Endothelial cell of umbilical vein (primary cell): ENCODE results near the gene TEDC2. TPM values are rescaled to one million over a fixed set of nuclear protein-coding genes. Genes with fewer than 3 reads are reported as not detected.
A peak's percentile ranks its signal among the peaks of the same experiment; 100 is the strongest.
"Not testable (repeated sequence)": the region's sequence is repeated elsewhere in the genome, so short reads cannot be mapped to it uniquely, and the experiment has no call there.

ENCODE experiments used
- BruUV-seq: library from RNA; stranded (reverse); fragments of 400-500 nt; replicated peaks from 2 replicates; lab custom pipeline; 2021; lab: Mats Ljungman, UMichigan
- CTCF ChIA-PET: fragments of 300-600, 350-600 bp; sonication (Branson Sonifier 250); formaldehyde crosslinking; loops from one replicate; lab custom pipeline; 2021; ENCODE audit warnings: antibody characterized with exemption, inconsistent platforms; lab: Charles Lee
- POLR2A ChIA-PET: fragments of 300-600, 350-600 bp; sonication (Branson Sonifier 250); formaldehyde crosslinking; loops from one replicate; lab custom pipeline; 2021; ENCODE audit warnings: antibody characterized with exemption, inconsistent platforms; lab: Charles Lee
- DNase-seq: peaks from one replicate; pipeline ENCODE4 v3.0.0-alpha.2; 2011; ENCODE audit warnings: low read depth, low spot score
- FAIRE-seq: peaks from 2 replicates; lab custom pipeline; 2011; peaks lifted over from hg19 to GRCh38; lab: Jason Lieb, UNC
- H2AFZ ChIP-seq: 2 replicates; pipeline ENCODE4 v1.6.0; 2012; ENCODE audit warnings: low read depth, low read length, control low read depth, inconsistent platforms
- H3K27ac ChIP-seq: 2 replicates; pipeline ENCODE4 v1.5.1; 2011; ENCODE audit warnings: low read depth, mild to moderate bottlenecking, control low read depth, low read length, moderate library complexity; ENCODE audit not compliant: insufficient read depth
- H3K27me3 ChIP-seq, 2 experiments: 2 replicates each; pipeline versions ENCODE4 v1.6.0 to v1.6.1; 2011; ENCODE audit warnings: low read length in 2 of 2, mixed read lengths in 1 of 2; ENCODE audit not compliant: control insufficient read depth in 2 of 2, insufficient read depth in 2 of 2
- H3K36me3 ChIP-seq, 2 experiments: 2 replicates in 1 of 2; 3 replicates in 1 of 2; pipeline ENCODE4 v1.5.1; 2011; ENCODE audit warnings: low read length in 2 of 2, mild to moderate bottlenecking in 1 of 2, moderate library complexity in 1 of 2; ENCODE audit not compliant: control insufficient read depth in 2 of 2, insufficient read depth in 2 of 2; ENCODE audit errors: extremely low read depth in 1 of 2
- H3K4me1 ChIP-seq: 3 replicates; pipeline ENCODE4 v1.5.1; 2011; ENCODE audit warnings: mild to moderate bottlenecking, low read length; ENCODE audit not compliant: control insufficient read depth, insufficient read depth; ENCODE audit errors: extremely low read depth
- H3K4me2 ChIP-seq: 2 replicates; pipeline ENCODE4 v1.6.1; 2011; ENCODE audit warnings: low read length, control low read depth, mixed read lengths; ENCODE audit not compliant: insufficient read depth
- H3K4me3 ChIP-seq, 3 experiments: fragments of 200-600 bp in 1 of 3; sonication (generic), shearing (Covaris generic) in 1 of 3; replicated peaks in 1 of 3; 2 replicates each; pipeline ENCODE4 v1.5.1; 2011 to 2016; ENCODE audit warnings: control low read depth in 3 of 3, low read length in 3 of 3, mild to moderate bottlenecking in 2 of 3, inconsistent platforms in 1 of 3, low read depth in 1 of 3, moderate library complexity in 1 of 3; ENCODE audit not compliant: insufficient read depth in 1 of 3
- H3K79me2 ChIP-seq: 2 replicates; pipeline ENCODE4 v1.6.0; 2012; ENCODE audit warnings: low read length, inconsistent platforms; ENCODE audit not compliant: control insufficient read depth, insufficient read depth
- H3K9ac ChIP-seq: replicated peaks from 2 replicates; pipeline ENCODE3; 2011; ENCODE audit warnings: low read length, control low read depth; ENCODE audit not compliant: insufficient read depth; ENCODE audit errors: extremely low read depth
- H3K9me1 ChIP-seq: replicated peaks from 3 replicates; pipeline ENCODE4 v1.6.0; 2011; ENCODE audit warnings: mild to moderate bottlenecking, low read length; ENCODE audit not compliant: control insufficient read depth, insufficient read depth; ENCODE audit errors: extremely low read depth
- H3K9me3 ChIP-seq: replicated peaks from 2 replicates; pipeline ENCODE4 v1.5.1; 2012; ENCODE audit warnings: low read length, inconsistent platforms; ENCODE audit not compliant: control insufficient read depth, insufficient read depth
- H4K20me1 ChIP-seq: replicated peaks from 2 replicates; pipeline ENCODE3; 2011; ENCODE audit warnings: mild to moderate bottlenecking, low read length; ENCODE audit not compliant: control insufficient read depth, insufficient read depth; ENCODE audit errors: extremely low read depth
- EZH2 ChIP-seq: IDR thresholded peaks from 2 replicates; pipeline ENCODE4 v1.6.1; 2012; ENCODE audit warnings: borderline replicate concordance, low read depth, mild to moderate bottlenecking, moderate library complexity, low read length, inconsistent platforms; ENCODE audit not compliant: severe bottlenecking
- FOS ChIP-seq: IDR thresholded peaks from 2 replicates; pipeline ENCODE4 v1.6.1; 2011; ENCODE audit warnings: mild to moderate bottlenecking, low read length, moderate library complexity, borderline replicate concordance; ENCODE audit not compliant: insufficient read depth
- JUN ChIP-seq: IDR thresholded peaks from 2 replicates; pipeline ENCODE4 v1.6.1; 2011; ENCODE audit warnings: borderline replicate concordance, low read depth; ENCODE audit not compliant: insufficient read length, insufficient read depth
- POLR2AphosphoS5 ChIP-seq: IDR thresholded peaks from 2 replicates; pipeline ENCODE4 v1.6.1; 2012; ENCODE audit warnings: low read depth, mild to moderate bottlenecking, control low read depth, low read length, moderate library complexity; ENCODE audit not compliant: insufficient read depth
- dilution Hi-C: fragments of 300-500 bp; cut with MboI; formaldehyde crosslinking; loops from one replicate; pipeline ENCODE4 v1.15.0; 2019; ENCODE audit warnings: low sequenced_read_pairs; ENCODE audit not compliant: extremely low pct_ligation_motif_present
- intact Hi-C: fragments of 100-400 bp; cut with micrococcal nuclease; formaldehyde crosslinking; loops from one replicate; pipeline ENCODE4 v1.10.0; 2022
- polyA plus RNA-seq, 4 experiments: library from polyadenylated mRNA; depleted of rRNA in 3 of 4; stranded (reverse) in 3 of 4; unstranded in 1 of 4; fragments of >200 nt; gene quantifications; 2 replicates each; pipeline versions ENCODE4 v1.2.1 to v1.2.3, GENCODE V29; 2011 to 2012; ENCODE audit warnings: missing spikeins in 1 of 4
- total RNA-seq: library from RNA; stranded (reverse); gene quantifications from 2 replicates; pipeline ENCODE4 v1.2.3, GENCODE V29; 2021
- TF ChIP-seq, protein P1 (sequence below): IDR thresholded peaks from 2 replicates; pipeline ENCODE4 v1.6.1; 2011; ENCODE audit not compliant: insufficient read depth, insufficient read length
- TF ChIP-seq, protein P2 (sequence below), 2 donors: IDR thresholded peaks; 1 replicate in 1 of 2; 2 replicates in 1 of 2; pipeline ENCODE4 v1.5.1; 2011; ENCODE audit warnings: low read length in 2 of 2, mild to moderate bottlenecking in 2 of 2, moderate library complexity in 2 of 2, control low read depth in 1 of 2, inconsistent platforms in 1 of 2, low read depth in 1 of 2; ENCODE audit not compliant: insufficient read depth in 1 of 2; ENCODE audit errors: extremely low read depth in 1 of 2

Gene TEDC2
- total and polyA plus RNA-seq, 2 donors (not counting 3 experiments of a cell fraction or from before 2014, with no cell fraction given), result 7.6 to 12.7 TPM

DNA sequence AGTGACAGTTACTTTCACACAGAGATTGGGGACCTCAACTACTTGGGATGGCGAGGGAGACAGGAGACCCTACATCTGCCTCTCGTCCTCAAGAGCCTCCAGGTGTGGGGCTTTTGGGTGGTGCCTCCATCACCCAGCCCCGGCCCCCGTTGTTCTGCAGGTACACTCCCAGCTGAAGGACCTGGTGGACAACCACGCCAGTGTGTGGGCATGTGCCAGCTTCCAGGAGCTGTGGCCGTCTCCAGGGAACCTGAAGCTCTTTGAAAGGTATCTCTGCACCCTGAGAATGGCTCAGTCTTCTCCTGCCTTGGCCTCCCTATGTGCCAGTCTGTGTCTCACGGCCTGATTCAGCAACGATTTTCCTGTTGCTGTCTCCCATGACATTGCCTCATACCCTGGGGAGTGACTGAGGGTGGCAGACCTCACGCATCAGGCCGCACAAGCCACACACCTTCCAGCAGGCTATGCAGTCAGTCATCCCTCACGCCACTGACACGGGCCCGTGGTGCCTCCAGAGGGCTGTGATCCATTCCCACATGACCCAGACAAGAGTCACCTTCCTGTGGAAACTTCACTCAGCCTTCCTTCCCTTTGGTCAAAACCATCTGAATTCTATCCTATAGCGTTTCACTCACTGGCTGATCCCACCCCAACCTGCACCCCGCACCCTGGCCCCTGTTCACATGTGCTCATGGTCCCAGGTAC is 27.0 kb upstream of the TEDC2 start:
- H3K79me2 ChIP-seq, result peaks cover 38% of the 10 kb centered on the region
- intact Hi-C loops, result no loop called here

DNA sequence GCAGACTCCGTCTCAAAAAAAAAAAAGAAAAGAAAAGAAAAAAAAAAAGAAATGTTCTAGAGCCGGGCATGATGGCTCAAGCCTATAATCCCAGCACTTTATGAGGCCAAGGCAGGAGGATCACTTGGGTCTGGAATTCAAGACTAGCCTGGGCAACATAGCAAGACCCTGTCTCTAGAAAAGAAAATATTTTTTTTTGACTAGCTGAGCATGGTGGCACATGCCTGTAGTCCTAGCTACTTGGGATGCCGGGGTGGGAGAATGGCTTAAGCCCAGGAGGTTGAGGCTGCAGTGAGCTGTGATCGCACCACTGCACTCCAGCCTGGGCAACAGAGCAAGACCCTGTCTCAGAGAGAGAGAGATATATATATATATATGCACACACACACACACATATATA is 24.7 kb upstream of the TEDC2 start:
- H3K4me1 ChIP-seq, H3K9me1 ChIP-seq, intact Hi-C loops, H4K20me1 ChIP-seq, H3K9me3 ChIP-seq, dilution Hi-C loops, H3K27ac ChIP-seq, FAIRE-seq, CTCF ChIA-PET, DNase-seq, H3K9ac ChIP-seq, BruUV-seq, H3K27me3 ChIP-seq, H3K4me2 ChIP-seq, H2AFZ ChIP-seq, H3K4me3 ChIP-seq: not testable (repeated sequence)
- POLR2A ChIA-PET, result interaction anchor here (0.7 kb wide), 1 partner anchor 280 kb away, joined by 5 read pairs; the partner anchor contains the start of gene TRAF7
- peaks cover 33% of the 10 kb centered on the region for H3K79me2 ChIP-seq
- peaks cover 22 to 27% of the 10 kb centered on the region in 2 experiments for H3K36me3 ChIP-seq

More for the DNA sequence above, 27.0 kb upstream of the TEDC2 start:
- Histone ChIP-seq H2AFZ (no peak overlapping the region), H3K36me3 (peaks cover 19% of the 10 kb centered on the region in 2 experiments), H3K4me2 (no peak overlapping the region), H3K9me3 (no peaks in the 10 kb centered on the region), H3K9ac (no peak overlapping the region), H3K9me1 (no peaks in the 10 kb centered on the region), H3K4me3 (no peak overlapping the region), H4K20me1 (no peaks in the 10 kb centered on the region), H3K27ac (no peak overlapping the region), H3K4me1 (peaks cover 21% of the 10 kb centered on the region), H3K27me3 (no peaks in the 10 kb centered on the region)
- no peak for FAIRE-seq
- ChIA-PET CTCF (interaction anchor here (1.2 kb wide), 1 partner anchor 29 kb away, joined by 3 read pairs; no protein-coding TSS in a partner anchor), POLR2A (no interaction called here)
- dilution Hi-C loops, result no loop called here
- BruUV-seq, result no TSS peak
- peak; percentile 14 for DNase-seq
- TF ChIP-seq, protein P1, sequence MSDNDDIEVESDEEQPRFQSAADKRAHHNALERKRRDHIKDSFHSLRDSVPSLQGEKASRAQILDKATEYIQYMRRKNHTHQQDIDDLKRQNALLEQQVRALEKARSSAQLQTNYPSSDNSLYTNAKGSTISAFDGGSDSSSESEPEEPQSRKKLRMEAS, result no peak
- no peak for TF ChIP-seq FOS
- TF ChIP-seq, protein P2, sequence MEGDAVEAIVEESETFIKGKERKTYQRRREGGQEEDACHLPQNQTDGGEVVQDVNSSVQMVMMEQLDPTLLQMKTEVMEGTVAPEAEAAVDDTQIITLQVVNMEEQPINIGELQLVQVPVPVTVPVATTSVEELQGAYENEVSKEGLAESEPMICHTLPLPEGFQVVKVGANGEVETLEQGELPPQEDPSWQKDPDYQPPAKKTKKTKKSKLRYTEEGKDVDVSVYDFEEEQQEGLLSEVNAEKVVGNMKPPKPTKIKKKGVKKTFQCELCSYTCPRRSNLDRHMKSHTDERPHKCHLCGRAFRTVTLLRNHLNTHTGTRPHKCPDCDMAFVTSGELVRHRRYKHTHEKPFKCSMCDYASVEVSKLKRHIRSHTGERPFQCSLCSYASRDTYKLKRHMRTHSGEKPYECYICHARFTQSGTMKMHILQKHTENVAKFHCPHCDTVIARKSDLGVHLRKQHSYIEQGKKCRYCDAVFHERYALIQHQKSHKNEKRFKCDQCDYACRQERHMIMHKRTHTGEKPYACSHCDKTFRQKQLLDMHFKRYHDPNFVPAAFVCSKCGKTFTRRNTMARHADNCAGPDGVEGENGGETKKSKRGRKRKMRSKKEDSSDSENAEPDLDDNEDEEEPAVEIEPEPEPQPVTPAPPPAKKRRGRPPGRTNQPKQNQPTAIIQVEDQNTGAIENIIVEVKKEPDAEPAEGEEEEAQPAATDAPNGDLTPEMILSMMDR (IDR thresholded peaks at IDR 0.05; ENCODE audit: extremely low read depth in 1 of 2, insufficient read depth in 1 of 2, low read depth in 1 of 2, low read length in 2 of 2), result no peak
- no peak for TF ChIP-seq EZH2
- no peak for TF ChIP-seq JUN
- no peak for TF ChIP-seq POLR2AphosphoS5
